SK-N-DZ (cell line): ENCODE results near the gene FGGY.
A peak's percentile ranks its signal among the peaks of the same experiment; 100 is the strongest.

Experiments used
- DNase-seq: peaks from one replicate; pipeline ENCODE4 v3.0.0-alpha.2; 2015; ENCODE audit warnings: low spot score

The FGGY gene

DNA sequence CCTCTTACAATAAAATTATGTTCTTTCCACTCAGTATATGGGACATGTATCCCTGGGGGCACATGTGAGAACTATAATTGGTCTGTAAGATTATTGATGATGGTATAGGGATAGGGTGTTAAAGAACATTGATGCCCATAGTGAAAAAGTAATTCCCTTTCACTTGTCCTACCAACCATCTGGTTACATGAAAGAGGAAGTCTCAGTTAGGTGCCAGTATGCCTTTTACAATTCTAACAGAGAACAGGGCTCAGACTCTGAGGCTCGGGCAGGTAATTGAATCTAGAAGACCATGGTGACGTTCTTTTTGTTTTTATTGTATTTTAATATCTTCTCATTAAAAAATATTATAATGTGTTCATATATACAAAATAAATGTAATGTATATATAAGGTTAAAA is 113.6 kb downstream of the FGGY start:
- no peak for DNase-seq

DNA sequence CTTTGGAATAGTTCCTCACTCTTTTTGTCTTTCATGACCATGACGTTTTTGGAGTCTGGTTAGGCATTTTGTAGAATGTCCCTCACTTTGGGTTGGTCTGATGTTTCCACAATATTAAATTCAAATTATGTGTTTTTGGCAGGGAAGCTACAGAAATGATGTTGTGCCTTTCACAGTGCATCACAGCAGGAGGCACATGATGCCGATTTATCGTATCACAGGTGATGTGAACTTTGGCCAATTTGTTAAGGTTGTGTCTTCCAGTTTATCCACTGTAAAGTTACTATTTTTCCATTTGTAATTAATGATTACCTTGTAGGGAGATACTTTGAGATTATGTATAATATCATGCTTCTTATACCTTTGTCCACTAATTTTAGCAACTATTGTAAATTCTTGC is 114.3 kb downstream of the FGGY start:
- no peak for DNase-seq

DNA sequence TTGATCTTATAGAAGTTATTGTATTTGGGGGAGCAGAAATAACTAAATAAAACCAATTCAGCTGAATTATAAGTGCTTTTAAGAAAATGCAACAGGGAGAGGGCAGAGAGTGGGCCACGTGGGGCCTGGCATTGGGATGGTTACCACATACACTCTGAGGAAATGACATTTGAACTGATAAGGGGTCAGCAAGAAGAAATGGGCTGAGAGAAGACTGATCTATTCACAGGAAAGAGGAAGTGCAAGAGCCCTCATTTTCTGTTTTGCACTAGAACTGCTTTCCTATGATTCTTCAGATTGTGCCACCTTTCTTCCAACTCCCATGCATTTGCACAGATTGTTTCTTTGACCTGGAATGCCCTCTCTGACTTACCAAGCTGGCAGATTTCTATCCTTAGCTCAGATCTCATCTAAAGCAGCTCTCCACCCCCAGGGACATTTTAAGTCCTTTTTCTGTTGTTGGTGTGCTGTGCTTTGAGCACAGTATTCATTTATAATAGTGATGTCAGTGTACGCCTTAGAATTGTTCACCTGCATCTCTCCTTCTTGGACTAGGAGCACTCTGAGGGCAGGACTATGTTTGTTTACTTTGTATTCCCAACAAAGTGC is 115.9 kb downstream of the FGGY start:
- no peak for DNase-seq

DNA sequence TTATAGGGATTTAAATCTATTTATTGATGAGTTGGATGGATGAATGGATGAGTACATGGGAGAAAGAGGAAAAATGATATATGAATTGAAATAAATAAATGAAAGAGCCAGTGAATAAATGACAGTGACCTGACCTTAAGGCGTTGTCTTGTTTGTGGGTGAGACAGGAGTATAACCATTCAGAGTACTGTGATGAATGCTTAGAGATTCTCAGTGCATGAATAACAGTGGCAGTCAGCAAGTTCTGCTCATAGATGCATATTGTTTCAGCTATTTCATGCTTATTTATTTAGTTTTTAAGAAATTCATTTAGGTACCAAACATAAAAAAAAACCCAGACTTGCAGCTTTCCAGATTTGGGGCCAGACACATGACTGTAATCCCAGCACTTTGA is 116.4 kb downstream of the FGGY start:
- no peak for DNase-seq

DNA sequence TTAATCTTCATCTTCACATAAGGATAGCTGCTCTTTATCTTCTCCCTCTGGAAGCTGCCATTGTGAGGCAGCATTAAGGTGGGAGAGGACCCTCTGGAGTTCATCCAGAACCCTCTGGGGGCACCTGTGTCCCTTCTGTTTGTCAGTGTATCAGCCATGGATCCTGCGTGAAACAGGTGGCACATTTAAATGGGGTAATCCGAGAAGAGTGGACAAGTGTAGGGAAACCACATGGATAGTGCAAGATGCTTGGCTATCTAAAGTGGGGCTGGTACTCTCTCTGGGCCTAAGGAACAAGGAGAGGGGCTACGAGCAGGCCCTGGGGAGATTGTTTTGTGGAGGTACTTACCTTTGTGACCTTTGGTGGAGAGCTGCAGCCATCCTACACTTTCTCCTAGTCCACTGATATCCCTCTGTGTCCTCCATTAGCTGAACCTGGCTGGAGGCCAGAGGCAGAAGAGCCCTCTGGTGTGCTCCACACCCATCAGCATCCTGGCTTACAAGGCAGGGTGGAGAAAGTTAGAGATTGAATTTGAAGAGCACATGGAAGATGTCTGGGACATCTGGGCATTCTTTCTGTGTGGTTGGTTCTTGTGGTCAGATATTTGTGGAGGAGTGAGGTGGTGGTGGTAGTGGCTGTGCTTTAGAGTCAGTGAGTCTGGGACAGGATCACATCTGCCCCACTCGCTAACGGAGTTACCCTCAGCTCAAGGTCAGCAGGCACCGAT is 117.7 kb downstream of the FGGY start:
- DNase-seq, result no peak

DNA sequence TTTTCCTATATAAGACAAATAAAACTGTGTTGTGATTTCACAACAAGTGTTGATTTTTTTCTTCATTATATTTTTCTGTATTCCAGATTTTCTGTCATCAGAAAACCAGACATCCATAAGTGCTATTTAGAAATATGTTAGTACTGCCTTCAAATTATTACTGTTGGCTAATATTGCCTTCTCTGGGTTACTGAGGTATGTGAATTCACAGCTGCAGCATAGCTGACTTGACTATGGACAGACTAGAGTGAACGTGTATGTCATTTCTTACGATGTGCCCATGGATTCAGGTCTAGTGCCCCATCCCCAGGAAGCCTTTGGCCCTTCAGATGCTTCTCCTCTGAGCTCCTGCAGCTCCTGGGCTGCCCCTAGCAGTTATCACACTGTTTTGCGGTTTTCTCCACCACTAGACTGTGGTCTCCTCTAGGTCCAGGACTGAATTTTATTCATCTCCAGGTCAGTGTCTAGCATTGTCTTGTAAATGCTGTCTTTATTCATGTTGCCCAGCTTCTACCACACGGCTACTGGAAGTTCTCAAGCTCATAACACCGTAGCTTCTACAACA is 118.5 kb downstream of the FGGY start:
- DNase-seq, result no peak

DNA sequence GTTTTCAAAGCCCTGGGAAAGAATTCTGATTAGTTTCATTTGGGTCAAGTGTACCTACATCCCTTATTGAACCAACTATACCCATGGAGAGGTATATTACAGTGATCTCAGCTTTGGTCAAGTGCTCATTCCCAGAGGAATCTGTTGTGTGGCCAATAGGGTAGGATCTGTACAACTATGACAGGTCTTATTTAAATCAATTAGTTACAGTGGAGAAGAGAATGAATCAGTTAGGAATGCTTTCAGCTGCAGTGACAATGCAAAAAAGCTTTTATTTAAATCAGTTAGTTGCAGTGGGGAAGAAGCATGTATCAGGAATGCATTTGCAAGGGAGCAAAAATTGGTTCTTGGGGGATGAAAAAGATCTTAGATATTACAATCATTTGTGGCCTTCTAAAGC is 119.0 kb downstream of the FGGY start:
- no peak for DNase-seq

DNA sequence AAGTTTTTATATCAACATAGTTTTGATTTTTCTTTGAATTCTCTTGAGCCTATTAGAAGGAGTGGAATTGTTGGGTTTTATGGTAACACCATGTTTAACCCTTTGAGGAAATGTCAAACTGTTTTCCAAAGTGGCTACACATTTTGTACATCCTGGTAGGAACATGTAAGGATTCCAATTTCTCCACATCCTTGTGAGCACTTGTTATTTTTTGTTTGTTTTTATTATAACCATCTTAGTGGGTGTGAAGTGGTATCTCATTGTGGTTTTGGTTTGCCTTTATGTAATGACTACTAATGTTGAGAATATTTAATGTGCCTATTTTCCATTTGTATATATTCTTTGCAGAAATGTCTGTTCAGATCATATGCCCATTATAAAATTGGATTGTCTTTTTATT is 120.5 kb downstream of the FGGY start:
- DNase-seq, result no peak

DNA sequence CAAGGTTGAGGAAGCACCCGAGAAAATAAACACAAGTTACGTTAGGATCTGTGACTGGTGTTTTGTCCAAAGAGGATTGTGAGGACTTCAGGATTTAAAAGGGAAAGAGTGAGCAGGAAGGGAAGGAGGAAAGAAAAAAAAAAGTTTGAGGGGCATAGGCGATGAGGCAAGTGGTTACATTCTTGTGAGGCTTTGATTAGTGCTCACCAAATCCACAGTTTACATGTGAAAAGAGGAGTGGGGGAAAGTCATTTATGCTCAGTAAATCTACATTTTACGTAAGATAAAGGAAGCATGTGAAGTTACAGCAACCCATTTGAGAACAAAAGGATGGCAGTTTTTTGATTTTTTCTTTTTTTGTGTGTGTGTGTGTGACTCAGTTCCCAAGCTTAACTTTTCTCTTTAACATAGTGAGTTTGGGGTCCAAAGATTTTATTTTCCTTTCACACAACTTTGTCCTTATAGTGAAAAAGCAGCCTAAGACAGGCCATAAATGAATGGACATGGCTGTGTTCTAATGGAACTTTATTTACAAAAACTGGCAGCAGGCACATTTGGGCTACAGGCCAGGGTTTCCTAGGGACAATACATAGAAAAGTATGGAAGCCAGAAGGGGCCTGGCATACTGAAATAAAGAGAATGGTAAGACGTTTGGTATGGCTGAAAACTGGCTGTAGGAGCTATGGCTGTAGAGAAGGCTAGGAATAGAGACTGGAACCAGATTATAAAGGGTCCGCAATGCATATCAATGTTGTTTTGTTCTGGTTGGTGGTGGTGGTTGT is 121.7 kb downstream of the FGGY start:
- DNase-seq, result no peak

DNA sequence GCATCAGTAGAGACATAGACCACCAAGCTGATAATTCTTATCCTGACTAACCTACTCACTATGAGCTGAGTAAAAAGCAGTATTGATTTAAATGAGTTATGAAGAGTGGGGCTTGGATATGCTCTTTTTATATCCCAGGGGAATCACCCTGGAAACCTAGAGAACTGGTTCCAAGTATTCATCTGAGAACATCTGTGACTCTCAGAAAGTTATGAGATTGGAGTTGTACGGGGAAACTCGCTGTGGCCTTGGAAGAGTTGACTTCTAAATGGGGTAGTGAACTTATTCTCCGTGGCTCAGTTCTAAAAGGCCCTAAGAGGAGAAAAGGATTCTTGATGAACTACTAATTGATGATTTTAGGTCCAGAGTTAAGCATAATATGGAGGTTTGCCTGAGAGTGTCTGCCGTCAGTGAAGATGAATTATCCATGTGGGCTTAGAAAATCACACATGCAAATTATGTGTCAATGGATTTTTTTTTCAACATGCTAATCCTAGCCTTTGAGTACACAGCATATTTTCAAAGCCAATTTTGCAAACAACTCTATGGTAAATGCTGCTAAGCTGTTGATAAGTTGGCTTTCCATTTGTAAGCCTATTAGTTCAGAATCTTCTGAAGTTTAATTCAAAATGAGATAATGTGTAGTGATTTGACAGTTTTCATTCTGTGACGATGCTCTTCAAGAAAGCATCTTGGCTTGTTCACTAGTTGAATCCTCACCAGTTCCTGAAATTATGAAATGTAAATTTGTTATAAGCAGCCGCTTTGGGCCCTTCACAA is 122.7 kb downstream of the FGGY start:
- DNase-seq, result no peak

DNA sequence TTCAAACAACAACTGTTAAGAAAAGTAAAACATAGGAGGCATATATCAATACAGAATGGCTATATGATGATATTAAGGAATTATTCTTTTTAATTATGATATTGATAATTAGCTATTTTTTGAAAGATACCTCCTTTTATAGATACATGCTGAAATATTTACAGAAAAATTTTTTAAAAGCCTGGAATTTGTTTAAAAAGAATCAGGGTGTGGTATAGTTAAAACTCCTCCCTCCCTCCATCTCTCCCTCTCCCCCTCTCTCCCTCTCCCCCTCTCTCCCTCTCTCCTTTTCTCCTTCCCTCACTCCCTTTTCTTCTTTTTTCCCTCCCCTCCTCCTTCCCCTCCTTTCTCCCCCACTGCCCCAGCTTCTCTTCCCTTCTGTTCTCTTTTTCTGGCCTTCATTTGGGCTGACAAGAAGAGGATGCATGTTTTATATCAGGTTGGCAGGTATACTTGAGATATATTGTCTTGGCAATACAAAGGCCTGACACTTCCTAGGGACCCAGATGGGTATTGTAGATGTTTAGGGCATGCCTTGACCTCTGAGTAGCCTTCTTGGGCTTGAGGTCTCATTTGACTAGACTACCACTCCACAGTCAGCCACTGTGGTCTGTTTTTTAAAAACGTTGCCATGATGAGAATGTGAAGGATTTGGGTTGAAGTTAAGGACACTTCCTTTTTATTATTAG is 124.5 kb downstream of the FGGY start:
- DNase-seq, result no peak

DNA sequence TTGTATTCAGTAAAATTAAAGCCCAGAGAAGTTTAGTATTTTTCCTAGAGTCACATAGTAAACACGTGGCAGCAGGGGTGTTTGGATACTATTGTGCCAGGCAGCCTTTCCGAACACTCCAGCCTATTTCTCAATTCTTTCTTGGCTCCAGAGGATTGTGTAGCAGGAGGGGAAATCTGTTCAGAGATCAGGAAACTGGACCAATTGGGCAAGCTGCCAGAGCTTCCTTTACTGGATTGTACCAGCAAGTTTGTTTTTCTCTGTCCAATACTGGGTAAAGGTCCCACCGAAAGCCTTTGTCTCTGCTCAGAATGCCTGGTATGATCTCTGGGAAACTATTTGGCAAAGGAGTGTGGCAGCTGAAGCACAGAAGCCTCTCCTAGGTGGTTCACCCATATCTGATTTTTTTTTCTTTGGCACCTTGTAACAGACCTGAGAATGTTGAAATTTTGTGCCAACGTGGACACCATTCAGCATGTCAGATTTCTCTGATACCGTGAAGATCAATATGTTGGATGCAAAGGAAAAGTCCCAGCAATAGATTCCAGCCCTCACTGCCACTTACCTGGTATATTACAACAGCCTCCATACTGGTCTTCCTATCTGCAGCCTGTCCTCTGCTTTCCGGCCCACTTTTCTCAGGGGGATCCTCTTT is 126.2 kb downstream of the FGGY start:
- no peak for DNase-seq

DNA sequence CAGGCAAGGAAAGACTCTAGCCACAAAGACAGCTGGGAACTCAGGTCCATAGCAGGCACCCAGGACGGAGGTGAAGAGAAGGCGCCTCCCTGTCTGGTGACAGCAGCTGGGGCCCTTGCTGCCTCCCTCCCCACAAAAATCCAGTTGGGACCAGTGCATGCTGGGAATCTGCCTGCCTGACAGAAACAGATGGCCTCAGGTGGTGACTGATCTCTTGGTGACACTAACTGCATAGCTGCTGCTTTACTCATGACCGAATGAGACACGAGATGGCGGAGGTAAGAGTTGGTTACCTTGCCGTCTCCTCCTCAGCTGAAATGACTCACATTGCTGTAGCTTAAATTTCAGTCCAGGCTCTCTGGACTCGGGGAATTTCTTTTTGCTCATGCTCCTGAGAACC is 130.3 kb downstream of the FGGY start:
- peak; percentile 29 for DNase-seq

DNA sequence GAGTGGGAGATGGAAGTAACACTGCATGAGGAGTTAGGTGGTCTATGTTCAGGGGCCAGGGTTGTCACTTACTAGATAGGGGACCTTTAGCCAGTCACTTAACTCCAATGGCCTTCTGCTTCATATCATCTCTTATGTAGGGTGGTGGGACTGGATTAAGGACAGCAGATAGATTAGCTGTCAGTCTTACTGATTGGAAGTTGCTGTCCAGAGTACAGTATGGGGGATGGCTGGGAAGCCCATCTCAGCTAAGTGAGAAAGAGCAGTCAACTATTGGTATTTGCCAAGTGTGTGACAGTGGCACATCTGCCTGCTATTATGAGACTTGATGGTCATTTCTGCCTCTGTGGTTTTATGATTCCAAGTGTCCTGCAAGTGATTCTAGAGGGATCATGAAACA is 130.9 kb downstream of the FGGY start:
- DNase-seq, result no peak

DNA sequence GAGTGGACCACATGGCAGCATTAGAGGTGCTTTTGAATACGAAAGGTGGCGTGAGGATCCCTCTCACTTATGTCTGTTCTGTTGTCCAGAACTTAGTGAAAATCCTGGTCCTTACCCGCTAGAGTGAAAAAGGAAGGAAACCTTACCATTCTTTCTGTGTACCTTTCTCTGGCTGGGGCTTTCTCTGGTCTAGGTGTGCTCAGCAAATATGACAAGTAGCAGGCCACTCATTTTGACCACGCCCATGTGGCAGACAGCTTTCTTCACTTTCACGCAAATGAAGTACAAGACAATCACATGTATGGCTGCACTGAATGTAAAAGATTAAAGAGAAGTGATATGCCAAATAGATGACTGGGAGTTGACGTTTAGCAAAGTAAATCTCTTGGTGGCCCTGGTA is 131.9 kb downstream of the FGGY start:
- DNase-seq, result no peak

DNA sequence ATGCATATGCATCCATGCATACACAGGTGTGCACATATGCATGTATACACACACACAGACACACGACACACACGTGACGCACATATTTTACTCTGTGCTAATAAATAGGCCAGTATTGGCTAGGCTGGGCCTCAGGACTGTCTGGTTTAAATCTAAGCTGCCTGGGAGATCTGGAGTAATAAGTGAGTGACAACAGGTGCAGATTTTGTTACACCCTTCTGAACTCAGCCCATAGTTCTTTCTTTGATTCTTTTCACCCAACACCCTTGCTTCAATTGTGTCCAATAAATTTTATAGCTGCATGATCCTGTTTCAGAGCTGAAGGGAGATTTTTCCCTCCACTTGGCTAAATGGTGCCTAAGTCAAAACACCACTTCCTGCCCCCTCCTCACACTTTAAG is 132.8 kb downstream of the FGGY start:
- no peak for DNase-seq

DNA sequence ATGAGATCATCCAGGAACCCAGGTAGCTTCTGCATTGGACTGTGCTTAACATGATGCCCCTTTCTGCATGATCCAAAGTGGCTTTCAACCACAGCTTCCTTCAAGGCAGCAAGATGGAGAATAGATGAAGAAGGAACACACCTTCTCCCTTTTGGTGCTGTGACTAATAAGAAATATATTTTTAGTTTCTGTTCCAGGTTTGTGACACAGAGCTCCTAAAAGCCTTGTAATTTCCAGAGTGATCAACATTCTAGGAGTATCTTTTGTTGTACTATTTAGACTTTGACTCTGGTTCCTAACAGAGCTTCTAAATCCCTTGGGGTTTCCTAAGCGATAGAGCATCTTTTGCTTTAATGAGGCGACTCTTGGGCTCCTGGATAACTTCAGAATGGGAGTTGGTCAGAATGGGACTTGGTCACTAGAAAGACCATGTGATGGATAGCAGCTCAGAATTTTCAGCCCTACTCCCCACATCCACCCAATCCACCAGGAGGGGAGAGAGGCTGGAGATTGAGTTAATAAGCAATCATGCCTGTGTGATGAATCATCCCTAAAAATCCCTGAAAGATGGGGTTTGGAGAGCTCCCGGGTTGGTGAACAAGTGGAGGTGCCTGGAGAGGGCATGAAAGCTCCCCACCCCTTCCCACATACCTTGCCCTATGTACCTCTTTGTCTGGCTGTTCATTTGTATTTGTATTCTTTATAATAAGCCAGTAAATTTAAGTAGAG is 134.8 kb downstream of the FGGY start:
- no peak for DNase-seq

DNA sequence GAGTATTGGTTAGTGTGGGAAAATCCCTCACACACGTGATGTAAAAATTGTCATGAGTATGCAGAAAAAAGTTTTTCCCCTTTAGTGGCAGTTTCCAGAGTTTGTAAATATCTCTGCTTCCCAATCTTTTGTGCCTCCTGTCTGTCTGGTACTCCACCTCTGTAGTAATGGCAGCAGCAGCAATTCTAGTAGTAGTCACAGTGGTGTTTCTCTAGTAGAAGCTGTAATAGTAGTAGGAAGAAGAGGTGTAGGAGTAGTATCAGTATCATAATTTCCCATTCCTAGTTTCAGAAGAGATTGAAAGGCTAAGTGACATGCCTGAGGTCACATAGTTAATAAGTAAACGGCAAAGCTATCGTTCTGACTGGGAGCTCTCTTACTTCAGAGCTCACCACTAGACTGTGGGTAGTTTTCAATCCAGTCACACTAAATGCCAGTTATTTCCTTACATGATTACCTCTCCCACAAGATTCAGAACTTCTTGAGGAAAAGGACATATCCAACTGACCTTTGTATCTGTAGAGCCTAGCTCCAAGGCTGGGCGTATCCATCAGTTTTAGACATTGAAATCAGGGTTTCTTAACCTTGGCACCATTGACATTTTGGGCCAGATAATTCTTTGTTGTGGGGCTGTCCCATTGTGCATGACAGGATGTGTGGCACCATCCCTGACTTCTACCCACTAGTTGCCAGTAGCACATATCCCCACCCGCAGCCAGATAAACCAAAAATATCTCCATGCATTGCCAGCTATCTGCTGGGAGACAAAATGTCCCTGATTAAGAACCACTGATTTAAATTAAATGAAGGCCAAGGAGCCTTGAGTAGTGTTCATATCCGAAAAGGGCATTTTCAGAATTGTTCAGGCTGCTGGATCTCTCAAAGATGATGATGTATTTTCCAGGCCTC is 135.9 kb downstream of the FGGY start:
- no peak for DNase-seq

DNA sequence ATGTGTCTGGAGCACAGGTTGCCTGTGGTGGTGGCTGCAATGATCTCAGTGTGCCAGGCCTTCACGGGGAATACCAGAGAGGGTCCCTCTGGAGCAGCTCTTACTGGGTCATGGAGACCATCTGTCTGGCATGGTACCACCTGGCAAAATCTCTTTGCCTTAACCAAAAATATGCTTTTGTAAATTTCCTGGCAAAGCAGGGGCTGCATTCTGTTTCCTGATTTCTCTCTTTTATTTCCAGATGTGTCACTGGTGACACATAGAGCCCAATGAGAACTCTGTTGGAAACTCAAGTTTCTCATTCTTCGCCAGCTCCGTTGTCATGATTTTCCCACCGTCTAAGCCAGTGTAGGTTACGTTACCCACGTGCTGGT is 136.5 kb downstream of the FGGY start:
- DNase-seq, result no peak
